ENCODE results near the gene SERINC5. TPM values are rescaled to one million over a fixed set of nuclear protein-coding genes. Genes with fewer than 3 reads are reported as not detected.

Gene SERINC5
- total RNA-seq, 1 experiment from 2014 or later: 52.3 TPM

GRCh38 chr5:80177236-80177635 lies 78.6 kb downstream of the SERINC5 start:
- Histone ChIP-seq H4K8ac (replicated peaks; ENCODE audit: insufficient read length, low read depth, low read length) (no peak overlapping the region), H2BK5ac (ENCODE audit: insufficient read length, low read length) (no peak overlapping the region), H3K18ac (ENCODE audit: insufficient read length, low read depth, low read length) (no peak overlapping the region), H2AFZ (ENCODE audit: low read length) (no peak overlapping the region), H2BK20ac (ENCODE audit: low read depth, low read length, poor library complexity, severe bottlenecking) (no peak overlapping the region), H3K23me2 (ENCODE audit: insufficient read length, low read depth, low read length, poor library complexity, severe bottlenecking) (no peaks in the 10 kb centered on the region), H2BK15ac (ENCODE audit: low read depth, low read length) (no peak overlapping the region), H3K9ac (ENCODE audit: extremely low read depth, insufficient read length, low read length) (no peak overlapping the region), H3K4me2 (ENCODE audit: insufficient read depth, insufficient read length, low read length) (no peak overlapping the region), H2BK12ac (ENCODE audit: insufficient read length, low read depth, low read length) (no peak overlapping the region), H4K5ac (ENCODE audit: insufficient read length, low read depth, low read length) (no peak overlapping the region), H2AK5ac (ENCODE audit: insufficient read length, low read length) (no peak overlapping the region), H3K79me2 (ENCODE audit: insufficient read depth, low read length) (peaks cover 8% of the 10 kb centered on the region; the same call in 1 of the 2 replicates), H2BK120ac (ENCODE audit: low read depth, low read length, poor library complexity, severe bottlenecking) (no peak overlapping the region), H3K27me3 (ENCODE audit: insufficient read depth, low read length) (no peaks in the 10 kb centered on the region), H3K9me3 (ENCODE audit: control insufficient read depth, low read depth, low read length) (no peaks in the 10 kb centered on the region), H3K27ac (ENCODE audit: insufficient read length, low read depth, low read length) (no peak overlapping the region), H3K79me1 (ENCODE audit: insufficient read depth, low read depth, low read length, poor library complexity, severe bottlenecking) (no peaks in the 10 kb centered on the region), H3K14ac (ENCODE audit: insufficient read depth, low read length) (no peak overlapping the region), H3K56ac (ENCODE audit: insufficient read length, low read depth, low read length) (no peak overlapping the region), H3K23ac (ENCODE audit: insufficient read length, low read depth, low read length) (no peak overlapping the region), H4K91ac (ENCODE audit: insufficient read length, low read depth, low read length) (no peak overlapping the region), H3K4me1 (ENCODE audit: insufficient read depth, low read length) (peaks cover 5% of the 10 kb centered on the region), H3K4ac (ENCODE audit: low read depth, low read length) (no peak overlapping the region), H4K20me1 (ENCODE audit: control insufficient read depth, insufficient read depth, insufficient read length) (no peaks in the 10 kb centered on the region), H3T11ph (ENCODE audit: low read length) (no peak overlapping the region)
- peaks cover 40 to 42% of the 10 kb centered on the region in 2 experiments for H3K4me1 Mint-ChIP-seq
- DNase-seq: no peak
- H3K27ac Mint-ChIP-seq: peak overlapping the region in 2 of 3 experiments; percentile 4 to 83; a peak in 2 of 7 replicates
- WGBS (ENCODE audit: extremely low coverage, insufficient read length, low lambda C conversion rate): no CpG with 5 or more reads among the region's 3 CpGs
- no peaks in the 10 kb centered on the region for H3K9me3 Mint-ChIP-seq
- H3K27me3 Mint-ChIP-seq (ENCODE audit: low read depth): no peaks in the 10 kb centered on the region
- no peak overlapping the region for H3K4me3 Mint-ChIP-seq
- H3K36me3 Mint-ChIP-seq (ENCODE audit: insufficient read depth in 1 of 3, low read depth in 3 of 3): peaks cover 13 to 38% (median 27%) of the 10 kb centered on the region in 3 experiments; a peak in 6 of 7 replicates
- TF ChIP-seq CTCF (conservative IDR thresholded peaks at IDR 0.05): no peak

Measured in H9 (cell line).